Epithelial cell of prostate (primary cell): ENCODE measurements around the gene MTMR10.

ENCODE experiments used
- DNase-seq: peaks from one replicate; pipeline ENCODE4 v3.0.0-alpha.2; 2011; ENCODE audit warnings: low read depth, low spot score
- H3K27ac ChIP-seq: fragments of 450-650 bp; 2 replicates; pipeline ENCODE4 v1.5.1; 2017; ENCODE audit warnings: mild to moderate bottlenecking

The MTMR10 gene

GRCh38 chr15:30963681-30964080 lies 27.7 kb downstream of the MTMR10 start:
- H3K27ac ChIP-seq = no peak overlapping the region
- no peak for DNase-seq

- DNase-seq = no peak
Measured at GRCh38 chr15:30962659-30963058, 28.8 kb downstream of the MTMR10 start.

GRCh38 chr15:30962079-30962478 lies 29.3 kb downstream of the MTMR10 start:
- peak; percentile 34 for DNase-seq
- peak overlapping the region; percentile 23 for H3K27ac ChIP-seq

More at GRCh38 chr15:30962659-30963058, 28.8 kb downstream of the MTMR10 start:
- no peak overlapping the region for H3K27ac ChIP-seq

- DNase-seq = no peak
Measured at GRCh38 chr15:30958219-30958618, 33.2 kb downstream of the MTMR10 start.

GRCh38 chr15:30956216-30957124 lies 35.0 kb downstream of the MTMR10 start:
- DNase-seq = no peak
- no peak overlapping the region for H3K27ac ChIP-seq

More at GRCh38 chr15:30958219-30958618, 33.2 kb downstream of the MTMR10 start:
- H3K27ac ChIP-seq = no peak overlapping the region

GRCh38 chr15:30954674-30955073 lies 36.8 kb downstream of the MTMR10 start:
- DNase-seq = no peak
- peak overlapping the region; percentile 64 for H3K27ac ChIP-seq

- H3K27ac ChIP-seq = peak overlapping the region; percentile 64
- DNase-seq = peak; percentile 74
Measured at GRCh38 chr15:30953731-30954378, 37.6 kb downstream of the MTMR10 start.

GRCh38 chr15:30953183-30953582 lies 38.2 kb downstream of the MTMR10 start:
- no peak for DNase-seq
- peak overlapping the region; percentile 64 for H3K27ac ChIP-seq

- no peak for DNase-seq
- H3K27ac ChIP-seq = no peak overlapping the region
Measured at GRCh38 chr15:30943654-30944335, 47.6 kb downstream of the MTMR10 start.

- no peak overlapping the region for H3K27ac ChIP-seq
- DNase-seq = no peak
Measured at GRCh38 chr15:30941520-30941919, 49.9 kb downstream of the MTMR10 start.

- no peak for DNase-seq
- H3K27ac ChIP-seq = no peak overlapping the region
Measured at GRCh38 chr15:30940359-30940758, 51.1 kb downstream of the MTMR10 start.

- H3K27ac ChIP-seq = no peak overlapping the region
- DNase-seq = no peak
Measured at GRCh38 chr15:30939161-30939560, 52.3 kb downstream of the MTMR10 start.

GRCh38 chr15:30933293-30933692 lies 58.1 kb downstream of the MTMR10 start:
- peak overlapping the region; percentile 23 for H3K27ac ChIP-seq
- no peak for DNase-seq

GRCh38 chr15:30930422-30930821 lies 61.0 kb downstream of the MTMR10 start:
- no peak overlapping the region for H3K27ac ChIP-seq
- no peak for DNase-seq

- H3K27ac ChIP-seq = no peak overlapping the region
- DNase-seq = no peak
Measured at GRCh38 chr15:30929982-30930381, 61.4 kb downstream of the MTMR10 start.

- DNase-seq = no peak
- no peak overlapping the region for H3K27ac ChIP-seq
Measured at GRCh38 chr15:30929064-30929669, 62.3 kb downstream of the MTMR10 start.

GRCh38 chr15:30928076-30928475 lies 63.4 kb downstream of the MTMR10 start:
- no peak overlapping the region for H3K27ac ChIP-seq
- DNase-seq = no peak

- no peak overlapping the region for H3K27ac ChIP-seq
- no peak for DNase-seq
Measured at GRCh38 chr15:30927148-30927761, 64.2 kb downstream of the MTMR10 start.

GRCh38 chr15:30926161-30926560 lies 65.3 kb downstream of the MTMR10 start:
- H3K27ac ChIP-seq = no peak overlapping the region
- no peak for DNase-seq

GRCh38 chr15:30925686-30926085 lies 65.7 kb downstream of the MTMR10 start:
- no peak for DNase-seq
- H3K27ac ChIP-seq = no peak overlapping the region
